ENCODE results near the gene TTC1. TPM values are rescaled to one million over a fixed set of nuclear protein-coding genes. Genes with fewer than 3 reads are reported as not detected.

TTC1 gene
- total and polyA plus RNA-seq, 9 of the 15 experiments (the other 6 are each of a cell fraction or from before 2014, with no cell fraction given), result 51.9 to 173 (median 87.7) TPM

DNA sequence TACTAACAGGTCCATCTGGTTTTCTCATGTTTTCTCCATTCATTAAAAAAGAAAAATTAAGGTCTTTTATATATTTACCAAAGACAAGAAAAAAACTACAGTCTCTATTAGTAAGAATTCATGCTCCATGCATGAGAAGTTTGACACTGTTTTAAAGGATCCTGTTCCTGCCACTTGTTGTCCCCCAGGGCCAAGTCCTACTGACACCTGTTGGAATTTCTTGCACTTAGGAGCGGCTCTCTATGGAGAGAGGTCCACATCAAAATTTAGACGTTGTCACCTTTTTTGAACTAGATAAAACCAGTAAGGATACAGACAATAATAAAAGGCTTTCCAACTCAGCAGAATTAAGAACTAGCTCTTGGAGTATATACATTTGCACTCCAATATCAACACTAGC, 68.1 kb downstream of the TTC1 start:
- no peak for DNase-seq (ENCODE audit: extremely low read depth in 1 of 4, low spot score in 3 of 4)
- ATAC-seq, result no peak
- intact Hi-C loops (cut with micrococcal nuclease) (no loop called here), in situ Hi-C loops (cut with MboI) (no loop called here)
- H2AFZ ChIP-seq (ENCODE audit: low read depth, low read length), result no peak overlapping the region
- CTCF ChIA-PET (ENCODE audit: low intra/inter-chr PET ratio), result no interaction called here
- TF ChIP-seq, protein P1, sequence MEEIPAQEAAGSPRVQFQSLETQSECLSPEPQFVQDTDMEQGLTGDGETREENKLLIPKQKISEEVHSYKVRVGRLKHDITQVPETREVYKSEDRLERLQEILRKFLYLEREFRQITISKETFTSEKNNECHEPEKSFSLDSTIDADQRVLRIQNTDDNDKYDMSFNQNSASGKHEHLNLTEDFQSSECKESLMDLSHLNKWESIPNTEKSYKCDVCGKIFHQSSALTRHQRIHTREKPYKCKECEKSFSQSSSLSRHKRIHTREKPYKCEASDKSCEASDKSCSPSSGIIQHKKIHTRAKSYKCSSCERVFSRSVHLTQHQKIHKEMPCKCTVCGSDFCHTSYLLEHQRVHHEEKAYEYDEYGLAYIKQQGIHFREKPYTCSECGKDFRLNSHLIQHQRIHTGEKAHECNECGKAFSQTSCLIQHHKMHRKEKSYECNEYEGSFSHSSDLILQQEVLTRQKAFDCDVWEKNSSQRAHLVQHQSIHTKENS (CRISPR knock-in tag; IDR thresholded peaks at IDR 0.05), result no peak
- TF ChIP-seq, protein P2, sequence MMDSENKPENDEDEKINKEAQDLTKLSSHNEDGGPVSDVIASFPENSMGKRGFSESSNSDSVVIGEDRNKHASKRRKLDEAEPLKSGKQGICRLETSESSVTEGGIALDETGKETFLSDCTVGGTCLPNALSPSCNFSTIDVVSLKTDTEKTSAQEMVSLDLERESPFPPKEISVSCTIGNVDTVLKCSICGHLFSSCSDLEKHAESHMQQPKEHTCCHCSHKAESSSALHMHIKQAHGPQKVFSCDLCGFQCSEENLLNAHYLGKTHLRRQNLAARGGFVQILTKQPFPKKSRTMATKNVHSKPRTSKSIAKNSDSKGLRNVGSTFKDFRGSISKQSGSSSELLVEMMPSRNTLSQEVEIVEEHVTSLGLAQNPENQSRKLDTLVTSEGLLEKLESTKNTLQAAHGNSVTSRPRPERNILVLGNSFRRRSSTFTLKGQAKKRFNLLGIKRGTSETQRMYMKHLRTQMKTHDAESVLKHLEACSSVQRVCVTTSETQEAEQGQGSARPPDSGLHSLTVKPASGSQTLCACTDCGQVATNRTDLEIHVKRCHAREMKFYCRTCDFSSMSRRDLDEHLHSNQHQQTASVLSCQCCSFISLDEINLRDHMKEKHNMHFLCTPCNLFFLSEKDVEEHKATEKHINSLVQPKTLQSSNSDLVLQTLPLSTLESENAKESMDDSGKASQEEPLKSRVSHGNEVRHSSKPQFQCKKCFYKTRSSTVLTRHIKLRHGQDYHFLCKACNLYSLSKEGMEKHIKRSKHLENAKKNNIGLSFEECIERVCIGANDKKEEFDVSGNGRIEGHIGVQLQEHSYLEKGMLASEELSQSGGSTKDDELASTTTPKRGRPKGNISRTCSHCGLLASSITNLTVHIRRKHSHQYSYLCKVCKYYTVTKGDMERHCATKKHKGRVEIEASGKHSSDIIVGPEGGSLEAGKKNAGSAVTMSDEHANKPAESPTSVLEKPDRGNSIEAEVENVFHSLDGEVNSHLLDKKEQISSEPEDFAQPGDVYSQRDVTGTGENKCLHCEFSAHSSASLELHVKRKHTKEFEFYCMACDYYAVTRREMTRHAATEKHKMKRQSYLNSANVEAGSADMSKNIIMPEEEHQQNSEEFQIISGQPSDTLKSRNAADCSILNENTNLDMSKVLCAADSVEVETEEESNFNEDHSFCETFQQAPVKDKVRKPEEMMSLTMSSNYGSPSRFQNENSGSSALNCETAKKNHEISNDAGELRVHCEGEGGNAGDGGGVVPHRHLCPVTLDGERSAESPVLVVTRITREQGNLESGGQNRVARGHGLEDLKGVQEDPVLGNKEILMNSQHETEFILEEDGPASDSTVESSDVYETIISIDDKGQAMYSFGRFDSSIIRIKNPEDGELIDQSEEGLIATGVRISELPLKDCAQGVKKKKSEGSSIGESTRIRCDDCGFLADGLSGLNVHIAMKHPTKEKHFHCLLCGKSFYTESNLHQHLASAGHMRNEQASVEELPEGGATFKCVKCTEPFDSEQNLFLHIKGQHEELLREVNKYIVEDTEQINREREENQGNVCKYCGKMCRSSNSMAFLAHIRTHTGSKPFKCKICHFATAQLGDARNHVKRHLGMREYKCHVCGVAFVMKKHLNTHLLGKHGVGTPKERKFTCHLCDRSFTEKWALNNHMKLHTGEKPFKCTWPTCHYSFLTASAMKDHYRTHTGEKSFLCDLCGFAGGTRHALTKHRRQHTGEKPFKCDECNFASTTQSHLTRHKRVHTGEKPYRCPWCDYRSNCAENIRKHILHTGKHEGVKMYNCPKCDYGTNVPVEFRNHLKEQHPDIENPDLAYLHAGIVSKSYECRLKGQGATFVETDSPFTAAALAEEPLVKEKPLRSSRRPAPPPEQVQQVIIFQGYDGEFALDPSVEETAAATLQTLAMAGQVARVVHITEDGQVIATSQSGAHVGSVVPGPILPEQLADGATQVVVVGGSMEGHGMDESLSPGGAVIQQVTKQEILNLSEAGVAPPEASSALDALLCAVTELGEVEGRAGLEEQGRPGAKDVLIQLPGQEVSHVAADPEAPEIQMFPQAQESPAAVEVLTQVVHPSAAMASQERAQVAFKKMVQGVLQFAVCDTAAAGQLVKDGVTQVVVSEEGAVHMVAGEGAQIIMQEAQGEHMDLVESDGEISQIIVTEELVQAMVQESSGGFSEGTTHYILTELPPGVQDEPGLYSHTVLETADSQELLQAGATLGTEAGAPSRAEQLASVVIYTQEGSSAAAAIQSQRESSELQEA (IDR thresholded peaks at IDR 0.05; ENCODE audit: low read depth), result no peak
- H3K36me3 ChIP-seq (ENCODE audit: control insufficient read depth, insufficient read depth, low read length), result peaks cover 11% of the 10 kb centered on the region
- no peak overlapping the region for H3K4me2 ChIP-seq (ENCODE audit: insufficient read depth, low read length)
- WGBS (ENCODE audit: insufficient coverage, low coverage, missing lambda C conversion rate), result 70% methylated on average over 2 of the region's 2 CpGs
- POLR2A ChIA-PET, result interaction anchor here (1.0 to 1.2 kb wide), 2 partner anchors 15 to 33 kb away, joined by 3 to 4 read pairs; no protein-coding TSS in a partner anchor
- no TSS peak for BruUV-seq (replicated peaks)
- H3K9ac ChIP-seq (ENCODE audit: insufficient read depth in 1 of 2, low read depth in 2 of 2, low read length in 2 of 2), result no peak overlapping the region
- FAIRE-seq, result no peak
- no peaks in the 10 kb centered on the region for H3K9me1 ChIP-seq (ENCODE audit: control insufficient read depth, insufficient read depth, low read length)
- no peaks in the 10 kb centered on the region for H4K20me1 ChIP-seq (replicated peaks; ENCODE audit: control insufficient read depth, insufficient read depth, low read length)
- H3K4me1 ChIP-seq (replicated peaks in 1 of 2; ENCODE audit: control insufficient read depth in 2 of 2, insufficient read depth in 2 of 2, low read length in 2 of 2), result peaks cover 0 to 13% of the 10 kb centered on the region in 2 experiments; a peak in 2 of 5 replicates
- no peak overlapping the region for H3K4me3 ChIP-seq
- no peaks in the 10 kb centered on the region for H3K27me3 ChIP-seq (ENCODE audit: control insufficient read depth in 2 of 2, insufficient read depth in 2 of 2, low read length in 2 of 2)
- no peak overlapping the region for H3K27ac ChIP-seq (ENCODE audit: extremely low read depth, low read depth, low read length)
- H3K79me2 ChIP-seq (ENCODE audit: control insufficient read depth, insufficient read depth, low read length), result no peaks in the 10 kb centered on the region
- H3K9me3 ChIP-seq (replicated peaks; ENCODE audit: control insufficient read depth, insufficient read depth, low read depth, low read length), result no peaks in the 10 kb centered on the region

All from K562 (cell line).